ENCODE measurements around the gene TLCD2. TPM values are rescaled to one million over a fixed set of nuclear protein-coding genes. Genes with fewer than 3 reads are reported as not detected.
A peak's percentile ranks its signal among the peaks of the same experiment; 100 is the strongest.

The TLCD2 gene
- total and polyA plus RNA-seq, 9 of the 15 experiments (the other 6 are each of a cell fraction or from before 2014, with no cell fraction given) = 0.10 to 0.89 (median 0.58) TPM

GRCh38 chr17:1724351-1724868 lies 14.2 kb upstream of the TLCD2 start, which contains the start of gene WDR81 (continued):
- TF ChIP-seq SRSF9 (IDR thresholded peaks at IDR 0.05; ENCODE audit: borderline replicate concordance, low read depth, low read length) = no peak
- no peak for TF ChIP-seq ZNF23 (CRISPR knock-in tag; IDR thresholded peaks at IDR 0.05)
- TF ChIP-seq ZNF407 (IDR thresholded peaks at IDR 0.05; ENCODE audit: low read depth) = no peak
- no peak for TF ChIP-seq E2F8 (IDR thresholded peaks at IDR 0.05; ENCODE audit: low read depth, partially characterized antibody)
- no peak for TF ChIP-seq E2F5 (CRISPR knock-in tag; IDR thresholded peaks at IDR 0.05)
- peak; percentile 67; the same call in 1 of the 2 replicates for TF ChIP-seq POLR2G (IDR thresholded peaks at IDR 0.05; ENCODE audit: low read depth, low read length)
- no peak for TF ChIP-seq NELFE (IDR thresholded peaks at IDR 0.05; ENCODE audit: insufficient read depth, insufficient read length)
- no peak for TF ChIP-seq KLF16 (IDR thresholded peaks at IDR 0.05)
- TF ChIP-seq ZNF395 (CRISPR knock-in tag; IDR thresholded peaks at IDR 0.05) = peak; percentile 68; the same call in 1 of the 2 replicates
- no peak for TF ChIP-seq ZNF655 (CRISPR knock-in tag; IDR thresholded peaks at IDR 0.05)
